Neural crest cell (in vitro differentiated cells): ENCODE results near the gene ATXN7L1. TPM values are rescaled to one million over a fixed set of nuclear protein-coding genes. Genes with fewer than 3 reads are reported as not detected.
A peak's percentile ranks its signal among the peaks of the same experiment; 100 is the strongest.

ENCODE experiments used
- DNase-seq: peaks from one replicate; pipeline ENCODE4 v3.0.0; 2021; ENCODE audit warnings: low read depth, mixed read lengths, low spot score
- H3K27ac Mint-ChIP-seq: one replicate; pipeline ENCODE4 v1.8.0; 2021; ENCODE audit warnings: mild to moderate bottlenecking, mixed read lengths; ENCODE audit not compliant: unreplicated experiment
- H3K27me3 Mint-ChIP-seq: 2 replicates; pipeline ENCODE4 v1.8.0; 2021; ENCODE audit warnings: low read depth, mild to moderate bottlenecking, mixed read lengths
- H3K36me3 Mint-ChIP-seq: 2 replicates; pipeline ENCODE4 v1.8.0; 2021; ENCODE audit warnings: low read depth, mild to moderate bottlenecking, mixed read lengths
- H3K4me1 Mint-ChIP-seq: 2 replicates; pipeline ENCODE4 v1.8.0; 2021; ENCODE audit warnings: mixed read lengths
- H3K4me3 Mint-ChIP-seq: one replicate; pipeline ENCODE4 v1.8.0; 2021; ENCODE audit warnings: mild to moderate bottlenecking, mixed read lengths
- H3K9me3 Mint-ChIP-seq: 2 replicates; pipeline ENCODE4 v1.8.0; 2021; ENCODE audit warnings: mixed read lengths
- total RNA-seq: library from RNA; stranded (reverse); gene quantifications from 2 replicates; pipeline ENCODE4 v1.2.1, GENCODE V29; 2021
- TF ChIP-seq, protein P1 (sequence below): fragments of 200-600 bp; sonication (generic); conservative IDR thresholded peaks from 2 replicates; pipeline ENCODE4 v1.5.0; 2021; ENCODE audit warnings: antibody characterized with exemption, mild to moderate bottlenecking

The ATXN7L1 gene
- total RNA-seq, 1 donor from 2014 or later = 14.4 TPM

DNA sequence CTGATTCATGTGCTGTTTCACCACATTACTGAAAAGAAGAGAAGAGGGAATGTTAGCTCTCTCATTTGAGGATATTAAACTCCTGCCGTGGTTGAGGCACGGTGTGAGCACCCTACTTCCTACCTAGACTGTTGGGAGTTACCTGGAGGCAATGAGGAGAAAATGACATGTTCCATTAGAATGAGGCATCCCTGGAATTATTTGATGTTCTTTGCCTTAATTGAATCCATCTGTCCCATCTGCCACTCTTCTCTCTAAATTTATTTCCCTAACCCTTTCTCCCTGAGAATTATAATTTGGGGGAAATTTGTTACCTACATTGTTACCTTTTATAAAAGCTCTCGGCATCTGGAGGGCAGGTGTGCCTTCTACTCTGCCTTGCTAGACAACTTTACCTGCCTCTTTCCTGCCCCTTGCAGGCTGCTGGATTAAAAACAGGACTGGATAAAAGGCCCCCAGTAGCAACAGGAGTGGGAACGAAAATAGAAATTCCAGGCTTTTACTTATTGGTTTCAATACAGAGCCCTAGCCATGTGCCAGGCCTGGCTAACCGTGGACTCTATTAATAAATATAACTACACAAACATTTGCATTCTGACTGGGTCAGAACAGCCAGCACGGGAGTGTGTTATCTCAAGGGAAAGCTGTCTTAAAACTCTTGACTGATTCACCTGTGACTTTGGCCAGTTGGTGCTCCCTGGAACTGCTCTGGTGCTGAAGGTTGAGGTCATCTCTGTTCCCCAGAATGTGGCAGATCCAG lies 4.4 kb upstream of the ATXN7L1 start:
- no peak for DNase-seq
- peak overlapping the region; percentile 35 for H3K4me3 Mint-ChIP-seq
- H3K27me3 Mint-ChIP-seq = peaks cover 9% of the 10 kb centered on the region
- peaks cover 2% of the 10 kb centered on the region for H3K36me3 Mint-ChIP-seq
- no peak overlapping the region for H3K27ac Mint-ChIP-seq
- TF ChIP-seq, protein P1, sequence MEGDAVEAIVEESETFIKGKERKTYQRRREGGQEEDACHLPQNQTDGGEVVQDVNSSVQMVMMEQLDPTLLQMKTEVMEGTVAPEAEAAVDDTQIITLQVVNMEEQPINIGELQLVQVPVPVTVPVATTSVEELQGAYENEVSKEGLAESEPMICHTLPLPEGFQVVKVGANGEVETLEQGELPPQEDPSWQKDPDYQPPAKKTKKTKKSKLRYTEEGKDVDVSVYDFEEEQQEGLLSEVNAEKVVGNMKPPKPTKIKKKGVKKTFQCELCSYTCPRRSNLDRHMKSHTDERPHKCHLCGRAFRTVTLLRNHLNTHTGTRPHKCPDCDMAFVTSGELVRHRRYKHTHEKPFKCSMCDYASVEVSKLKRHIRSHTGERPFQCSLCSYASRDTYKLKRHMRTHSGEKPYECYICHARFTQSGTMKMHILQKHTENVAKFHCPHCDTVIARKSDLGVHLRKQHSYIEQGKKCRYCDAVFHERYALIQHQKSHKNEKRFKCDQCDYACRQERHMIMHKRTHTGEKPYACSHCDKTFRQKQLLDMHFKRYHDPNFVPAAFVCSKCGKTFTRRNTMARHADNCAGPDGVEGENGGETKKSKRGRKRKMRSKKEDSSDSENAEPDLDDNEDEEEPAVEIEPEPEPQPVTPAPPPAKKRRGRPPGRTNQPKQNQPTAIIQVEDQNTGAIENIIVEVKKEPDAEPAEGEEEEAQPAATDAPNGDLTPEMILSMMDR = no peak
- H3K4me1 Mint-ChIP-seq = peaks cover 23% of the 10 kb centered on the region
- H3K9me3 Mint-ChIP-seq = no peaks in the 10 kb centered on the region

DNA sequence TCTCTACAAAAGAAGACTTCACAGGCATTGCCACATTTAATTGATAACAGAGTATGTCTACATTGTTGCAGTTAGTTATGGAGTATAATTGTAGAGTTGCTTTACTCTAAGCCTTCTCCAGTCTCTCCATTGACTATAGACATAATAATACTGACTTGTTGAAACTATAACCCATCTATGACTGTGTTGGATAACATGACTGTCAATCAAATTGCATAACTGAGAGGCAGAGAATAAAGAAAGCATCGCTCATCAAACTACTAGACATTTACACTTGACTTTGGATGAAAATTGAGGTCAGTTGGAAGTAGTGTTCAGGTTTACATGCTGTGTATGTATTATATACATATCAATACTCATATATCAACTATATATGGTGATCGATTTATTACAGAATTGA lies 3.4 kb upstream of the ATXN7L1 start:
- TF ChIP-seq, protein P1 = no peak
- Mint-ChIP-seq H3K36me3 (peaks cover 2% of the 10 kb centered on the region), H3K4me3 (no peak overlapping the region), H3K4me1 (peaks cover 33% of the 10 kb centered on the region), H3K27ac (no peak overlapping the region), H3K27me3 (peaks cover 9% of the 10 kb centered on the region), H3K9me3 (no peaks in the 10 kb centered on the region)
- no peak for DNase-seq

- peaks cover 2% of the 10 kb centered on the region for H3K36me3 Mint-ChIP-seq
- no peak overlapping the region for H3K27ac Mint-ChIP-seq
- TF ChIP-seq, protein P1 = no peak
- peak overlapping the region; percentile 57 for H3K4me3 Mint-ChIP-seq
- peaks cover 9% of the 10 kb centered on the region for H3K27me3 Mint-ChIP-seq
- no peak for DNase-seq
- H3K4me1 Mint-ChIP-seq = peaks cover 35% of the 10 kb centered on the region
- no peaks in the 10 kb centered on the region for H3K9me3 Mint-ChIP-seq
These were observed 2.6 kb upstream of the ATXN7L1 start for GRCh38 chr7:105878746-105879605.

DNA sequence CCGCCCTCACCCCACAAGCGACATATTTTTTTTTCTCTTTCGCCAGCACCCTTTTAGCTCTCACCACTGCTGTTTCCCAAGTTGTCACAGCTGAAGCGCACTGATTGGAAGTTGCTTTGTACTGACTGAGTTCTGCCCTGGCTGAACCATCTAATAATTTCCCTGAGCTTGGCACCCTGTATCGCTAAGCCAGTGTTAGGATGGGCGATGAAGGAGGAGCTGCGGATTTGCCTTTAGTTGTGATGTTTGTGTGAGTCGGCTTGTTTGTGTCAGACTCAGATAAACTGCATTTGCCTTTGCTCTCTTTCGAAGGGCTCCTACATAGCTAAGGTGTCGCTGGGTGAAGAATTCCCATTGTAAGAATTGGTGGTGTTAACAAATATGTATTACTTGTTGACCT lies 1.3 kb upstream of the ATXN7L1 start:
- H3K27me3 Mint-ChIP-seq = peaks cover 9% of the 10 kb centered on the region
- H3K36me3 Mint-ChIP-seq = peaks cover 2% of the 10 kb centered on the region
- H3K4me3 Mint-ChIP-seq = peak overlapping the region; percentile 95
- no peak for DNase-seq
- no peaks in the 10 kb centered on the region for H3K9me3 Mint-ChIP-seq
- TF ChIP-seq, protein P1 = no peak
- H3K27ac Mint-ChIP-seq = no peak overlapping the region
- peaks cover 35% of the 10 kb centered on the region for H3K4me1 Mint-ChIP-seq

DNA sequence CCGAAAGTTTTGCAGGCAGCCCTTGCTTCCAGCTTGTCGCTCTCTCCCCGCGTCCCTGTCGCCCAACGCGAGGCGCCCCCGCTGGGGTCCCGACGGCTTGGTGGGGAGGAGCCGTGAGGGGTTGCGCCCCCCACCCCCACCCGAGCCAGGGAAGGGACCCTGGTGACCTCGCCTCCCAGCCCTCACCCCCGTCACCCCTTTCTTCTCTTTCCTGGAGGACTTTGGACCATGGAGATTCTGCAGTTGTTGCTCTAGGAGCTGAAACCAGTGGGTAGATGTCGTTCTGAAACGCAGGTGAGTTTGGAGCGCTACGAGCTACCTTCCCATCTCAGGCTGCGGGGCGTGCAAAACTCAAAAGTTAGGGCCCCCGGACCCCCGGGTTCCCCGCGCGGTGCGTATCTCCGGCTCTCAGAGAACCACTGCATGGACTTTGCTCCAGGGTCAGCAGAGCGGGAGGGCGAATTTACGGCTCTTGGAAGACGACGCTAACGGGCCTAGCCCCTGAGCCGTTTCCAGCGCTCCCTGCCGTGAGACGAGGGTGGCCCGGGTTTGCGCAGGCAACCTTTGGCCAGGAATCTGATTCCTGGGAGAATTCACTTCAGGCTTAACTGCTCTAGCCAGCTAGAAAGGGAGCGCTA lies 684 bp upstream of the ATXN7L1 start:
- Mint-ChIP-seq H3K27me3 (peaks cover 9% of the 10 kb centered on the region), H3K27ac (no peak overlapping the region), H3K36me3 (peaks cover 6% of the 10 kb centered on the region), H3K4me1 (peaks cover 35% of the 10 kb centered on the region), H3K4me3 (peak overlapping the region; percentile 95), H3K9me3 (no peaks in the 10 kb centered on the region)
- TF ChIP-seq, protein P1 = no peak
- peak; percentile 36 for DNase-seq
